Activated CD4-positive, alpha-beta T cell treated with anti-CD3 and anti-CD28 coated beads, Interleukin-2, amount 10 ng/mL, durations not matched to agents 24 days and 14 days (primary cell): Measurements from ENCODE around the gene ACAT2. TPM values are rescaled to one million over a fixed set of nuclear protein-coding genes. Genes with fewer than 3 reads are reported as not detected.
"Not testable (repeated sequence)": the region's sequence is repeated elsewhere in the genome, so short reads cannot be mapped to it uniquely, and the experiment has no call there.

Source experiments
- DNase-seq: peaks from one replicate; pipeline ENCODE4 v3.0.0; 2022
- H3K27ac Mint-ChIP-seq: one replicate; pipeline ENCODE4 v1.8.0; 2022; ENCODE audit warnings: mild to moderate bottlenecking, mixed read lengths
- H3K27me3 Mint-ChIP-seq: one replicate; pipeline ENCODE4 v1.8.0; 2022; ENCODE audit warnings: mixed read lengths
- H3K36me3 Mint-ChIP-seq: one replicate; pipeline ENCODE4 v1.8.0; 2022; ENCODE audit warnings: low read depth, mild to moderate bottlenecking, mixed read lengths
- H3K4me1 Mint-ChIP-seq: one replicate; pipeline ENCODE4 v1.8.0; 2021; ENCODE audit warnings: mixed read lengths
- H3K4me3 Mint-ChIP-seq: one replicate; pipeline ENCODE4 v1.8.0; 2022; ENCODE audit warnings: mild to moderate bottlenecking, moderate library complexity, mixed read lengths
- H3K9me3 Mint-ChIP-seq: one replicate; pipeline ENCODE4 v1.8.0; 2021; ENCODE audit warnings: mixed read lengths
- intact Hi-C: fragments of 100-400 bp; cut with micrococcal nuclease; formaldehyde crosslinking; loops from one replicate; pipeline ENCODE4 v1.15.1; 2023
- total RNA-seq: library from RNA; stranded (reverse); gene quantifications from 2 replicates; pipeline ENCODE4 v1.2.3, GENCODE V29; 2022

ACAT2 gene
- total RNA-seq, 1 donor from 2014 or later: 85.3 TPM

GRCh38 chr6:159819098-159819497 is 57.3 kb downstream of the ACAT2 start:
- peak overlapping the region; percentile 78 for H3K4me3 Mint-ChIP-seq
- no peak for DNase-seq
- no peaks in the 10 kb centered on the region for H3K27me3 Mint-ChIP-seq
- intact Hi-C loops: no loop called here
- no peaks in the 10 kb centered on the region for H3K36me3 Mint-ChIP-seq
- H3K4me1 Mint-ChIP-seq: peaks cover 17% of the 10 kb centered on the region
- no peaks in the 10 kb centered on the region for H3K9me3 Mint-ChIP-seq
- peak overlapping the region; percentile 88 for H3K27ac Mint-ChIP-seq

- intact Hi-C loops: no loop called here
- H3K4me1 Mint-ChIP-seq: peaks cover 15% of the 10 kb centered on the region
- no peaks in the 10 kb centered on the region for H3K9me3 Mint-ChIP-seq
- no peaks in the 10 kb centered on the region for H3K36me3 Mint-ChIP-seq
- no peaks in the 10 kb centered on the region for H3K27me3 Mint-ChIP-seq
- peak overlapping the region; percentile 88 for H3K27ac Mint-ChIP-seq
- DNase-seq: peak; percentile 84
- peak overlapping the region; percentile 78 for H3K4me3 Mint-ChIP-seq
Observed at GRCh38 chr6:159819932-159820640, 58.2 kb downstream of the ACAT2 start.

- H3K27ac Mint-ChIP-seq: no peak overlapping the region
- no peaks in the 10 kb centered on the region for H3K36me3 Mint-ChIP-seq
- intact Hi-C loops: no loop called here
- no peaks in the 10 kb centered on the region for H3K9me3 Mint-ChIP-seq
- H3K4me1 Mint-ChIP-seq: peaks cover 15% of the 10 kb centered on the region
- DNase-seq: no peak
- no peak overlapping the region for H3K4me3 Mint-ChIP-seq
- H3K27me3 Mint-ChIP-seq: no peaks in the 10 kb centered on the region
Observed at GRCh38 chr6:159821122-159821521, 59.3 kb downstream of the ACAT2 start.

GRCh38 chr6:159821726-159822125 is 59.9 kb downstream of the ACAT2 start:
- Mint-ChIP-seq H3K9me3 (no peaks in the 10 kb centered on the region), H3K4me3 (no peak overlapping the region), H3K27me3 (no peaks in the 10 kb centered on the region), H3K27ac (no peak overlapping the region), H3K4me1 (peaks cover 15% of the 10 kb centered on the region), H3K36me3 (no peaks in the 10 kb centered on the region)
- DNase-seq: no peak
- intact Hi-C loops: no loop called here

GRCh38 chr6:159823953-159824352 is 62.1 kb downstream of the ACAT2 start:
- Mint-ChIP-seq H3K4me3 (no peak overlapping the region), H3K36me3 (no peaks in the 10 kb centered on the region), H3K27me3 (no peaks in the 10 kb centered on the region), H3K4me1 (peaks cover 15% of the 10 kb centered on the region), H3K9me3 (no peaks in the 10 kb centered on the region), H3K27ac (no peak overlapping the region)
- DNase-seq: no peak
- intact Hi-C loops: no loop called here

GRCh38 chr6:159824690-159825089 is 62.8 kb downstream of the ACAT2 start:
- H3K27me3 Mint-ChIP-seq, H3K27ac Mint-ChIP-seq, H3K4me3 Mint-ChIP-seq, H3K36me3 Mint-ChIP-seq, intact Hi-C loops, H3K9me3 Mint-ChIP-seq, DNase-seq: not testable (repeated sequence)
- H3K4me1 Mint-ChIP-seq: peaks cover 13% of the 10 kb centered on the region

GRCh38 chr6:159826004-159826403 is 64.2 kb downstream of the ACAT2 start:
- H3K4me3 Mint-ChIP-seq: no peak overlapping the region
- intact Hi-C loops: no loop called here
- H3K36me3 Mint-ChIP-seq: no peaks in the 10 kb centered on the region

GRCh38 chr6:159826968-159827647 is 65.3 kb downstream of the ACAT2 start:
- Mint-ChIP-seq H3K4me1 (peaks cover 4% of the 10 kb centered on the region), H3K27ac (no peak overlapping the region), H3K27me3 (peaks cover 2% of the 10 kb centered on the region), H3K36me3 (no peaks in the 10 kb centered on the region), H3K9me3 (no peaks in the 10 kb centered on the region), H3K4me3 (no peak overlapping the region)
- DNase-seq: no peak
- intact Hi-C loops: no loop called here

More at GRCh38 chr6:159826004-159826403, 64.2 kb downstream of the ACAT2 start:
- peaks cover 2% of the 10 kb centered on the region for H3K27me3 Mint-ChIP-seq
- DNase-seq: no peak
- peaks cover 4% of the 10 kb centered on the region for H3K4me1 Mint-ChIP-seq
- H3K27ac Mint-ChIP-seq: no peak overlapping the region
- no peaks in the 10 kb centered on the region for H3K9me3 Mint-ChIP-seq

- no peak overlapping the region for H3K27ac Mint-ChIP-seq
- H3K27me3 Mint-ChIP-seq: peaks cover 4% of the 10 kb centered on the region
- no peak for DNase-seq
- peaks cover 6% of the 10 kb centered on the region for H3K4me1 Mint-ChIP-seq
- intact Hi-C loops: no loop called here
- no peak overlapping the region for H3K4me3 Mint-ChIP-seq
- H3K9me3 Mint-ChIP-seq: no peaks in the 10 kb centered on the region
- H3K36me3 Mint-ChIP-seq: no peaks in the 10 kb centered on the region
Observed at GRCh38 chr6:159828074-159828473, 66.2 kb downstream of the ACAT2 start.

Other genes starting within 250 kb of the ACAT2 start
- gene SOD2, start 68.8 kb upstream of the ACAT2 start, total RNA-seq: 83.0 and 88.3 TPM in 2 replicates
- 107 and 109 TPM in 2 replicates for gene WTAP, start 34.5 kb upstream of the ACAT2 start, total RNA-seq
- gene TCP1, start 27.6 kb downstream of the ACAT2 start, total RNA-seq: 528 and 531 TPM in 2 replicates
- 106 and 112 TPM in 2 replicates for gene MRPL18, start 28.4 kb downstream of the ACAT2 start, total RNA-seq
- gene PNLDC1, start 38.2 kb downstream of the ACAT2 start, total RNA-seq: 0.40 and 0.97 TPM in 2 replicates
- gene MAS1, start 128.9 kb downstream of the ACAT2 start, total RNA-seq: not detected in 2 replicates
- 75.1 and 77.9 TPM in 2 replicates for gene IGF2R, start 207.0 kb downstream of the ACAT2 start, total RNA-seq